Kidney (tissue), 14 donors: Measurements from ENCODE around the gene SGK2. TPM values are rescaled to one million over a fixed set of nuclear protein-coding genes. Genes with fewer than 3 reads are reported as not detected.

Experiments used
- DNase-seq, 5 donors: peaks; one replicate each; pipeline ENCODE4 v3.0.0-alpha.2; 2013 to 2020
- FAIRE-seq: peaks from 2 replicates; lab custom pipeline; 2012; peaks lifted over from hg19 to GRCh38; lab: Jason Lieb, UNC
- H3K27ac ChIP-seq, 2 donors: one replicate each; pipeline ENCODE4 v1.7.0; 2013; ENCODE audit warnings: low read depth in 2 of 2, low read length in 2 of 2, inconsistent platforms in 1 of 2
- H3K27me3 ChIP-seq: one replicate; pipeline ENCODE4 v1.7.1; 2013; ENCODE audit warnings: low read length, inconsistent platforms; ENCODE audit not compliant: control insufficient read depth, insufficient read depth
- H3K36me3 ChIP-seq, 3 donors: one replicate each; pipeline versions ENCODE4 v1.7.0 to v1.7.1; 2013; ENCODE audit warnings: low read length in 3 of 3, control low read depth in 1 of 3, inconsistent platforms in 1 of 3; ENCODE audit not compliant: insufficient read depth in 3 of 3, control insufficient read depth in 2 of 3
- H3K4me1 ChIP-seq, 3 donors: one replicate each; pipeline versions ENCODE4 v1.7.0 to v1.7.1; 2013; ENCODE audit warnings: low read length in 3 of 3, inconsistent platforms in 1 of 3, low read depth in 1 of 3; ENCODE audit not compliant: control insufficient read depth in 2 of 3, insufficient read depth in 2 of 3
- H3K4me3 ChIP-seq, 3 donors: one replicate each; pipeline versions ENCODE4 v1.7.0 to v1.8.1; 2013; ENCODE audit warnings: low read length in 3 of 3, control low read depth in 1 of 3, inconsistent platforms in 1 of 3
- H3K9ac ChIP-seq, 3 donors: one replicate each; pipeline versions ENCODE4 v1.7.0 to v1.7.1; 2013; ENCODE audit warnings: low read length in 3 of 3, control low read depth in 1 of 3, inconsistent platforms in 1 of 3
- H3K9me3 ChIP-seq, 3 donors: one replicate each; pipeline versions ENCODE4 v1.7.0 to v1.7.1; 2013; ENCODE audit warnings: low read length in 3 of 3, control low read depth in 1 of 3, inconsistent platforms in 1 of 3; ENCODE audit not compliant: control insufficient read depth in 2 of 3, insufficient read depth in 1 of 3
- intact Hi-C: fragments of 100-400 bp; cut with DNase I; formaldehyde crosslinking; loops from one replicate; pipeline ENCODE4 v1.11.1; 2022
- polyA plus RNA-seq: library from polyadenylated mRNA; stranded (reverse); fragments of 350-450 nt; fragmentation: Illumina TruSeq; extraction: RNeasy Lipid Tissue Mini Kit (QIAGEN cat#74804); gene quantifications from one replicate; pipeline ENCODE4 v1.2.3, GENCODE V29; 2014; ENCODE audit warnings: low read depth, low replicate concordance; ENCODE audit not compliant: insufficient read depth
- total RNA-seq: library from RNA; stranded (reverse); fragmentation: NEBNext Ultra II Directional; extraction: Animal tissue kit (Norgen Biotek cat#: 25700); gene quantifications from one replicate; pipeline ENCODE4 v1.2.1, GENCODE V29; 2021
- TF ChIP-seq, protein P1 (sequence below): IDR thresholded peaks from 3 replicates; pipeline ENCODE4 v1.5.1; 2012; ENCODE audit warnings: mild to moderate bottlenecking, moderate library complexity, borderline replicate concordance; ENCODE audit not compliant: insufficient read depth; ENCODE audit errors: extremely low read depth
- donor health status: control.
- donor health status: control.
- donor health status: control.
- donor health status: control.
- donor health status: control.
- donor health status: DM: yes; HTN: yes; CAD: no.
- donor health status: Normal renal cell carcinoma (clear cell type).

SGK2 gene
- total and polyA plus RNA-seq, 2 donors from 2014 or later, result 42.9 to 95.1 TPM

DNA sequence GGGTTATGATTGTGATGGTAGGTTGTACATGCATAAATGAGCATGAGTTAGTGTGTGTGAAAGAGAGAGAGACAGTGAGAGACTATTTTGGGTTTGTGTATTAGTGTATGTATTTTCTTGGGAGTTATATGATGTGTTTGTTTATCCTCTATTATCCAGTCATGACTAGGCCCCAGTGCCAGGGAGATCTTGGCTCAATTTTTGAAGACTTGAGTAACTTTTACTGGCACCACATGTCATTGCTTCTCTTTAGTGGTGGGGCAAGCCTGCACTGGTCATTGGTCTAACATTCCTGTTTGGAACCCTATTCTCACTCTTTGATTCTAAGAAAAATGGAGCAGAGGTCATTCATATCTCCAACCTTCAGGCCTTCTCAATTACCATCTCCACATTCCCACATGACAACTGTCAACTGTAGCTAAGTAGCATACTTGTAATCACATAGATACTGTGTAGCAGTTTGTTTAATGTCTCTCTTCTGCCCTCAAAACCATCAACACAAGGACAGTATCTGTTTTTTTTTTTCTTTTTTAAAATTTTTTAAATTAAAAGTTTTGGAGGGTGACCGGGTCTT, 42.5 kb upstream of the SGK2 start:
- Histone ChIP-seq H3K9ac (no peak overlapping the region), H3K9me3 (no peaks in the 10 kb centered on the region), H3K27me3 (no peaks in the 10 kb centered on the region), H3K4me3 (no peak overlapping the region), H3K27ac (no peak overlapping the region), H3K4me1 (peaks cover 0 to 12% (median 0%) of the 10 kb centered on the region in 3 donors), H3K36me3 (no peaks in the 10 kb centered on the region)
- DNase-seq (no peak), FAIRE-seq (no peak)
- TF ChIP-seq, protein P1, sequence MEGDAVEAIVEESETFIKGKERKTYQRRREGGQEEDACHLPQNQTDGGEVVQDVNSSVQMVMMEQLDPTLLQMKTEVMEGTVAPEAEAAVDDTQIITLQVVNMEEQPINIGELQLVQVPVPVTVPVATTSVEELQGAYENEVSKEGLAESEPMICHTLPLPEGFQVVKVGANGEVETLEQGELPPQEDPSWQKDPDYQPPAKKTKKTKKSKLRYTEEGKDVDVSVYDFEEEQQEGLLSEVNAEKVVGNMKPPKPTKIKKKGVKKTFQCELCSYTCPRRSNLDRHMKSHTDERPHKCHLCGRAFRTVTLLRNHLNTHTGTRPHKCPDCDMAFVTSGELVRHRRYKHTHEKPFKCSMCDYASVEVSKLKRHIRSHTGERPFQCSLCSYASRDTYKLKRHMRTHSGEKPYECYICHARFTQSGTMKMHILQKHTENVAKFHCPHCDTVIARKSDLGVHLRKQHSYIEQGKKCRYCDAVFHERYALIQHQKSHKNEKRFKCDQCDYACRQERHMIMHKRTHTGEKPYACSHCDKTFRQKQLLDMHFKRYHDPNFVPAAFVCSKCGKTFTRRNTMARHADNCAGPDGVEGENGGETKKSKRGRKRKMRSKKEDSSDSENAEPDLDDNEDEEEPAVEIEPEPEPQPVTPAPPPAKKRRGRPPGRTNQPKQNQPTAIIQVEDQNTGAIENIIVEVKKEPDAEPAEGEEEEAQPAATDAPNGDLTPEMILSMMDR, result no peak
- intact Hi-C loops, result no loop called here

DNA sequence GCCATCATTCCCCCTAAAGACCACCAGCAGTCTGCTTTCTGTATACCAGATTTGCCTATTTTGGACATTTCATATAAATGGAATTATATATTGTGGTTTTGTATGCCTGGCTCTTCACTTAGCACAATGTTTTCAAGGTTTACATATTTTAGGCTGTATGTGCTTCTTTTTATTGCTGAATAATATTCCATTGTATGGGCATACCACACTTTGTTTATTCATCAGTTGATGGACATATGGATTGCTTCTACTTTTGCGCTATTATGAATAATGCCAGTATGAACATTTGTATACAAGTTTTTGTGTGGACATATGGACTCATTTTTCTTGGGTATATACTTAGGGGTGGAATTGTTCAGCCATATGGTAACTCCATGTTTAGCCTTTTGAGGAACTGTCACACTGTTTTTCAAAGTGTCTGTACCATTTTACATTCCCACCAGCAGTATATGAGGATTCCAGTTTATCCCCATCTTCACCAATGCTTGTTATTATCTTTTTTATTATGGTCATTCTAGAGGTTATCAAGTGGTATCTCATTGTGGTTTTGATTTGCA, 38.7 kb upstream of the SGK2 start:
- intact Hi-C loops, result no loop called here
- TF ChIP-seq, protein P1, result no peak
- FAIRE-seq (no peak), DNase-seq (no peak)
- H3K4me1 ChIP-seq, result peaks cover 0 to 7% (median 0%) of the 10 kb centered on the region in 3 donors
- H3K27me3 ChIP-seq, result no peaks in the 10 kb centered on the region
- H3K27ac ChIP-seq, result no peak overlapping the region
- no peaks in the 10 kb centered on the region for H3K36me3 ChIP-seq
- no peak overlapping the region for H3K9ac ChIP-seq
- no peak overlapping the region for H3K4me3 ChIP-seq
- H3K9me3 ChIP-seq, result no peaks in the 10 kb centered on the region

DNA sequence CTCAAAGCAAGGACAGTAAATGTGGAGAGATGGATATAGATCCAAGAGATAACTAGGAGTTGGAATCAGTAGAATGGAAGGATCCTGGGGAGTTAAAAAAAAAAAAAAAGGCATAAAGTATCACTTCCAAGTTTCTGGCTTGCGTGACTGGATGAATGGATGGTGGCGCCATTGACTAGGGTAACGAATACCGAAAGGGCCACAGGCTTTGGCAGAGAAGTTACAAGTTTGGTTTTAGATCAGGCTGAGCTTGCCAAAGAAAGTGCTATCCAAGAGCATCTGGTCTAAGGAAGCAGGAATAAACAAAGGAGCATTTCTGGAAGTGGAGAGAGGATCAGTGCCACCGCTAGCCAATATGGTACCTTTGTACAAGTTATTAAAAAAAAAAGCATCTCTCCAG, 33.8 kb upstream of the SGK2 start:
- Histone ChIP-seq H3K9ac (no peak overlapping the region), H3K4me1 (no peaks in the 10 kb centered on the region), H3K27me3 (no peaks in the 10 kb centered on the region), H3K9me3 (no peaks in the 10 kb centered on the region), H3K36me3 (peaks cover 0 to under 1% (median 0%) of the 10 kb centered on the region in 3 donors), H3K27ac (no peak overlapping the region), H3K4me3 (no peak overlapping the region)
- no peak for DNase-seq
- intact Hi-C loops, result no loop called here
- no peak for FAIRE-seq
- TF ChIP-seq, protein P1, result no peak
